Thyroid gland (tissue), 4 donors: Measurements from ENCODE around the gene SGK1. TPM values are rescaled to one million over a fixed set of nuclear protein-coding genes. Genes with fewer than 3 reads are reported as not detected.

Experiments used
- DNase-seq, 2 donors: peaks; one replicate each; pipeline ENCODE4 v3.0.0-alpha.2; 2019
- H3K27ac ChIP-seq, 3 donors: fragments of 200-600 bp; sonication (generic); 1 replicate in 2 of 3; 2 replicates in 1 of 3; pipeline ENCODE4 v1.5.1; 2016 to 2019; ENCODE audit warnings: mild to moderate bottlenecking in 1 of 3, moderate library complexity in 1 of 3
- H3K27me3 ChIP-seq: fragments of 200-600 bp; sonication (generic); one replicate; pipeline ENCODE4 v1.5.1; 2019
- H3K36me3 ChIP-seq, 2 donors: fragments of 200-600 bp; sonication (generic); one replicate each; pipeline ENCODE4 v1.5.1; 2016 to 2019
- H3K4me1 ChIP-seq, 2 donors: fragments of 200-600 bp; sonication (generic); one replicate each; pipeline ENCODE4 v1.5.1; 2017 to 2019
- H3K4me3 ChIP-seq, 3 donors: fragments of 200-600 bp; sonication (generic); replicated peaks in 1 of 3; 1 replicate in 2 of 3; 2 replicates in 1 of 3; pipeline ENCODE4 v1.5.1; 2016; ENCODE audit warnings: mild to moderate bottlenecking in 1 of 3
- H3K9me3 ChIP-seq: fragments of 200-600 bp; sonication (generic); one replicate; pipeline ENCODE4 v1.5.1; 2017
- POLR2A ChIP-seq, 2 donors: fragments of 450-650 bp; IDR thresholded peaks; one replicate each; pipeline ENCODE4 v1.6.1; 2017; ENCODE audit warnings: antibody characterized with exemption in 2 of 2, mild to moderate bottlenecking in 2 of 2, moderate library complexity in 1 of 2
- WGBS, 2 donors: methylation state at CpG; one replicate each; pipeline ENCODE4 v1.1.5; 2017; 5-methylcytosine and 5-hydroxymethylcytosine counted together
- intact Hi-C: fragments of 100-400 bp; cut with DNase I; formaldehyde crosslinking; loops from one replicate; pipeline ENCODE4 v1.15.1; 2023
- total RNA-seq, 4 donors: library from RNA; depleted of rRNA; stranded (reverse); fragments of >200 nt; gene quantifications; one replicate each; pipeline ENCODE4 v1.2.3, GENCODE V29; 2016
- TF ChIP-seq, protein P1 (sequence below), 6 experiments: fragments of 200-600 bp in 3 of 6; fragments of 450-650 bp in 3 of 6; sonication (generic) in 3 of 6; IDR thresholded peaks; one replicate each; pipeline ENCODE4 v1.5.1; 2016 to 2019; ENCODE audit warnings: antibody characterized with exemption in 6 of 6, mild to moderate bottlenecking in 2 of 6, inconsistent platforms in 1 of 6, moderate library complexity in 1 of 6

The SGK1 gene
- total RNA-seq, 4 donors from 2014 or later, result 151 to 361 (median 194) TPM

DNA sequence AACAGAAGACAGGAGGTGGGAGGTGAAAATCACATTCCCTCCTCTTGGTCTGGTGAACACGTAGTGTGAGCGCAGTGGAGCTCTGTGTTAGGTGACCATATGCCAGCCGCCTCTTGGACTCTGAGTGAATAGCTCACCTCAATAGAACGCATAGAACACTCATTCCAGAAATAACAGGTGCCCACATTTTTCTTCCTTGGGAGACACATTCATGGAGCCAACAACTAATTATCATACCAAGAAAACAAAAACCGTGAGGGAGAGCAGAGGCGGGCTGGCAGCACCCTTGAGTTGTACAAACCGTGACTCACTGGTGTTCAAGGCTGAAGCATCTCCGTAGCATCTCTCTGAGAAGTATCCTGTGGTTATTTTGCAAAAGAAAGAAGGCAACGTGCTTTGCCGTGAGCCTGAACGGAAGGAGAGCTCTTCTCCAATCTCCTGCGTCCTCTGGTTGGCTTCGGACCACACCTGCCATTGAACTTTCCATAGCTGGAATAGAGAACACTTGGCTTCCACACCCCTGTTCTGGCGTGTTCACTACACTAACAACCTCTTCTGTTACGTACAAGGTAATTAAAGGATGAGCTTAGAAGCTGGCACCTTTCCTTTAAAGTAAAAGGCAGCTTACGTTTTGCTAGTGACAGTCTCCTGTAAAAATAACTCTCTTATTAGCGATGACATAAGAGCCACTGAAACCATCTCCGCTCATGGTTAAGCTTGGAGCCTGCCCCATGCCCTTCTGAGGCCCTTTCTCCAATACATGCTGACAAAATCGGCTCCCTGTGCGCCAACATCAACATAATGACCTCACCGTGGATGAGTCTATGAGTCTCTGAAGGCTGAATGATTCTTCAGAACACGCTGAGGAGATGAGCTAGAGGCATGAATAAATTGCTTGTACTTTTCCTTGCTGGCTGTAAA lies 30.2 kb upstream of the SGK1 start:
- no peak for TF ChIP-seq POLR2A (IDR thresholded peaks at IDR 0.05)
- TF ChIP-seq, protein P1, sequence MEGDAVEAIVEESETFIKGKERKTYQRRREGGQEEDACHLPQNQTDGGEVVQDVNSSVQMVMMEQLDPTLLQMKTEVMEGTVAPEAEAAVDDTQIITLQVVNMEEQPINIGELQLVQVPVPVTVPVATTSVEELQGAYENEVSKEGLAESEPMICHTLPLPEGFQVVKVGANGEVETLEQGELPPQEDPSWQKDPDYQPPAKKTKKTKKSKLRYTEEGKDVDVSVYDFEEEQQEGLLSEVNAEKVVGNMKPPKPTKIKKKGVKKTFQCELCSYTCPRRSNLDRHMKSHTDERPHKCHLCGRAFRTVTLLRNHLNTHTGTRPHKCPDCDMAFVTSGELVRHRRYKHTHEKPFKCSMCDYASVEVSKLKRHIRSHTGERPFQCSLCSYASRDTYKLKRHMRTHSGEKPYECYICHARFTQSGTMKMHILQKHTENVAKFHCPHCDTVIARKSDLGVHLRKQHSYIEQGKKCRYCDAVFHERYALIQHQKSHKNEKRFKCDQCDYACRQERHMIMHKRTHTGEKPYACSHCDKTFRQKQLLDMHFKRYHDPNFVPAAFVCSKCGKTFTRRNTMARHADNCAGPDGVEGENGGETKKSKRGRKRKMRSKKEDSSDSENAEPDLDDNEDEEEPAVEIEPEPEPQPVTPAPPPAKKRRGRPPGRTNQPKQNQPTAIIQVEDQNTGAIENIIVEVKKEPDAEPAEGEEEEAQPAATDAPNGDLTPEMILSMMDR (IDR thresholded peaks at IDR 0.05), result no peak
- no peaks in the 10 kb centered on the region for H3K4me1 ChIP-seq
- no peak overlapping the region for H3K4me3 ChIP-seq
- intact Hi-C loops, result no loop called here
- H3K27ac ChIP-seq, result no peak overlapping the region
- H3K9me3 ChIP-seq, result no peaks in the 10 kb centered on the region
- 87 to 90% methylated on average over 22 of the region's 22 CpGs for WGBS, 2 donors
- H3K27me3 ChIP-seq, result no peaks in the 10 kb centered on the region
- H3K36me3 ChIP-seq, result no peaks in the 10 kb centered on the region
- no peak for DNase-seq

DNA sequence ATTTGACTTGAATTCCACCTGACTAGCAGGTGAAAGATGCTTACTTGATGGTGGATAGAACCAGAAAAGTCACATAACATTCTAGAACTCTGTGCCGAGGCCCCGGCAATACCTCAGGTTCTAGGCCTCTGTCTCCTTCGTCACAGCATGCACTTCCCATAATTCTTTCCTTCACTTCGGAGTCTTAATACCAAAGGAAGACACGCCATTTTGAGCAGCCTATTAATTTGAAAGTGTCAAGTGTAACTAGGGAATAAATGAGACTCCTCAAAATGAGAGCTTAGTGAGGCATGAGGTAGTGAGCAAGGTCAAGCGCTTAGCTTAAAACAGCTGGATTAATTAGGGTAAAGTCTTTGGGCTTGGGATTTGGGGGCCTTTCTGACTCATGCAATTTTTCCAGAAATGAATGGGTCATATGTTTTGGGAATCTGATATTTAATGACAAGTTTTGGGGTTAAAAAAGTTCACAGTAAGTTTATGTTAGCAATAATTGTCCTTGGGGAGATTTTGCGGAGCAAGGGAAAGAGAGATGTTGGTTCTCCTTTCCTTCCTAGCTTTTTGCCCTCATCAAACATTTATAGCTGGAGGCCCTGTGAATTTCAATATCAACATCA lies 29.1 kb upstream of the SGK1 start:
- no peak overlapping the region for H3K27ac ChIP-seq
- intact Hi-C loops, result no loop called here
- 88 to 93% methylated on average over 7 of the region's 7 CpGs for WGBS, 2 donors

DNA sequence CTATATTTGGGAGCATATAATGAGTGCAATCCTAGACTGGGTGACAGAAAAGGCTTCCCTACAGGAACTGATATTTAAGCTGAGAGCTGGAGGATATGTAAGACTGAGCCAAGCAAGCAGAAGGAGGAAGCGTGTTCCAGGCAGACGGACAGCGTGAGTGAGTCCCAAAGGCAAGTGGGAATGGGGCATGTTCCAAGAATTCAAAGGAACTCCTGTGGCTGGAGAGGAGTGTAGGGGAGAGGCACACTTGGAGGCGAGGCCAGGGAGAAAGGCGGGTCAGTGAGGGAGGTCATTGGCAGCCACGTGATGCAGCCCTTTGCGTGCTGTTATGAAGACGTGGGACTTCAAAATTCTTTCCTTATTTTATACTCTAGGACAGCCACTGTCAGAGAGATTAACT lies 27.9 kb upstream of the SGK1 start:
- intact Hi-C loops, result no loop called here
- Histone ChIP-seq H3K4me3 (no peak overlapping the region), H3K36me3 (no peaks in the 10 kb centered on the region), H3K27ac (no peak overlapping the region), H3K9me3 (no peaks in the 10 kb centered on the region), H3K27me3 (no peaks in the 10 kb centered on the region), H3K4me1 (no peaks in the 10 kb centered on the region)
- no peak for DNase-seq
- TF ChIP-seq, protein P1 (IDR thresholded peaks at IDR 0.05), result no peak
- no peak for TF ChIP-seq POLR2A (IDR thresholded peaks at IDR 0.05)
- whole genome bisulfite sequencing, 2 donors, result 71 to 73% methylated on average over 8 of the region's 8 CpGs

More for the DNA sequence above, 29.1 kb upstream of the SGK1 start:
- H3K4me1 ChIP-seq, result no peaks in the 10 kb centered on the region
- H3K27me3 ChIP-seq, result no peaks in the 10 kb centered on the region
- no peak for TF ChIP-seq POLR2A (IDR thresholded peaks at IDR 0.05)
- TF ChIP-seq, protein P1 (IDR thresholded peaks at IDR 0.05), result no peak
- no peaks in the 10 kb centered on the region for H3K36me3 ChIP-seq
- no peak for DNase-seq
- no peaks in the 10 kb centered on the region for H3K9me3 ChIP-seq
- H3K4me3 ChIP-seq, result no peak overlapping the region

DNA sequence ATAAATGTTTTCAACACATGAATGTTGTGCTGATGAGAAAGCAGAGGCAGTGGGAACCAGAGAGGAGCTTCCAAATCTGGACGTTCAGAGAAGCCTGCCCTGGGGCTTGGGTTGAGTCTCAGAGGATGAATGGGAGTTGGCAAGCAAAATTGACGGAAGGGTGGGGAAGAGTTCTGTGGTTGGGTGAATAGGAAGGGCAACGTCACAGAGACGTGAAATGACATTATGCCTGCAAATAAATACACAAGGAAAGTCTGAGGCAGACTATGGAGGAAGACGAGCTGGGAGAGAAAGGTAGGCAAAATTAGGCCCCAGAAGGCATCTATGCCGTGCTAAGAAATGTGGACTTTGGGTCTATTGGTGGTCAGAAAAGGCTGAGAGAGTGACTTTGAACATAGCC lies 25.2 kb upstream of the SGK1 start:
- no peaks in the 10 kb centered on the region for H3K27me3 ChIP-seq
- no peak overlapping the region for H3K4me3 ChIP-seq
- no peak for DNase-seq
- H3K27ac ChIP-seq, result peak overlapping the region in 1 of 3 donors; percentile 33
- no peak for TF ChIP-seq POLR2A (IDR thresholded peaks at IDR 0.05)
- TF ChIP-seq, protein P1 (IDR thresholded peaks at IDR 0.05), result no peak
- 81 to 87% methylated on average over 6 of the region's 6 CpGs for WGBS, 2 donors
- intact Hi-C loops, result no loop called here
- H3K36me3 ChIP-seq, result no peaks in the 10 kb centered on the region
- H3K4me1 ChIP-seq, result no peaks in the 10 kb centered on the region
- H3K9me3 ChIP-seq, result no peaks in the 10 kb centered on the region
